Tibial artery (tissue), 4 donors: ENCODE measurements around the gene GRPEL2.
A peak's percentile ranks its signal among the peaks of the same experiment; 100 is the strongest.

Experiments
- DNase-seq, 2 donors: peaks; one replicate each; pipeline ENCODE4 v3.0.0-alpha.2; 2019
- H3K27ac ChIP-seq, 2 donors: fragments of 200-600 bp; sonication (generic) in 1 of 2; 1 replicate in 1 of 2; 2 replicates in 1 of 2; pipeline ENCODE4 v1.5.1; 2018 to 2019; ENCODE audit warnings: mild to moderate bottlenecking in 1 of 2
- H3K27me3 ChIP-seq, 2 donors: fragments of 200-600 bp; sonication (generic) in 1 of 2; one replicate each; pipeline versions ENCODE4 v1.5.1 to v1.6.0; 2016 to 2019
- H3K36me3 ChIP-seq, 3 donors: fragments of 200-600 bp; sonication (generic) in 2 of 3; one replicate each; pipeline ENCODE4 v1.5.1; 2016 to 2019; ENCODE audit warnings: mild to moderate bottlenecking in 2 of 3
- H3K4me1 ChIP-seq, 4 donors: fragments of 200-600 bp; sonication (generic) in 2 of 4; 1 replicate in 3 of 4; 2 replicates in 1 of 4; pipeline ENCODE4 v1.5.1; 2016 to 2019
- H3K4me3 ChIP-seq, 2 donors: fragments of 200-600 bp; sonication (generic) in 1 of 2; 1 replicate in 1 of 2; 2 replicates in 1 of 2; pipeline ENCODE4 v1.5.1; 2018 to 2019; ENCODE audit warnings: mild to moderate bottlenecking in 2 of 2
- H3K9me3 ChIP-seq, 3 donors: fragments of 200-600 bp; sonication (generic) in 1 of 3; one replicate each; pipeline ENCODE4 v1.5.1; 2016 to 2019
- intact Hi-C: fragments of 100-400 bp; cut with DNase I; formaldehyde crosslinking; loops from one replicate; pipeline ENCODE4 v1.15.0; 2023; ENCODE audit warnings: low total_unique reads
- TF ChIP-seq, protein P1 (sequence below), 2 experiments: fragments of 200-600 bp in 1 of 2; fragments of 450-650 bp in 1 of 2; IDR thresholded peaks; one replicate each; pipeline ENCODE4 v1.5.1; 2017 to 2019; ENCODE audit warnings: antibody characterized with exemption in 2 of 2, mild to moderate bottlenecking in 1 of 2, moderate library complexity in 1 of 2

The GRPEL2 gene

DNA sequence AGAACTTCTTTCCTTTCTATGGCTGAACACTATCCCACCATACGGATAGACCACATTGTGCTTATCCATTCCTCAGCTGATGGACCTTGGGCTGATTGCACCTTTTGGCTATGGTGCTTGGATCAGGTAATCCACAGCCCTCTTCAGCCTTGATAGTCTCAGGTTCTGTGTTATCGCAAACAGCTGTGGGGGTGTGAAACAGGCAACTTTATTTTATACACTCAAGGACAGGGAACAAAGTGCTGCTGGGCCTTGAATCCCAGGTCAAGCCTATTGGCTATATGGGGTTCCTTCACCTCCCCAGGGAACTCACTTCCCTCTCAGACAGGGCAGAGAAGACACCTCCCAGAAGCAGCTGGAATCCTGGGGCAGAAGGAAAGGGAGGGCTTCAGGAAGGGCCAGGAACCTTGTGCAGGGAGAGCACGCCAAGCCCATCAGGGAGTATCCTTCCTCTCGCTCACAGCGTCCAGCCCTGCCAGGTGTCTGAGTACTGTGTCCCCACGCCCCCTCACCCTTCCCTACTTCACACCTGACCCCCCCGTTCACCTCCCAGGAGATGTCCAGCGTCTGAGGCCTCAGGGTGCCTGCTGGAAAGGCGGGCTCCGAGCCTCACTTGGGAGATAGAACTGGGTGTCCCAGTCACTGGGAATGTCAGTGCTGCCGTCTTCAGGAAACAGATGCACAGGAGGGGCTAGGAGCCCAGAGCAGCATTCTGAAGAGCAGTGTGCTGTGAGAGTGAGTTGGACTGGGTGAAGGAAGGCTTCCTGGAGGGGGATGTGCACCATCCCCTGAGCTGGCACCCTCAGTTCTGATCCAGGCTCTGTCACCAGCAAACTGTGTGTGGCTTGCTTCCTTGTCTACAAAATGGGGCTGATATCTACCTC is 40.9 kb upstream of the GRPEL2 start:
- TF ChIP-seq, protein P1, sequence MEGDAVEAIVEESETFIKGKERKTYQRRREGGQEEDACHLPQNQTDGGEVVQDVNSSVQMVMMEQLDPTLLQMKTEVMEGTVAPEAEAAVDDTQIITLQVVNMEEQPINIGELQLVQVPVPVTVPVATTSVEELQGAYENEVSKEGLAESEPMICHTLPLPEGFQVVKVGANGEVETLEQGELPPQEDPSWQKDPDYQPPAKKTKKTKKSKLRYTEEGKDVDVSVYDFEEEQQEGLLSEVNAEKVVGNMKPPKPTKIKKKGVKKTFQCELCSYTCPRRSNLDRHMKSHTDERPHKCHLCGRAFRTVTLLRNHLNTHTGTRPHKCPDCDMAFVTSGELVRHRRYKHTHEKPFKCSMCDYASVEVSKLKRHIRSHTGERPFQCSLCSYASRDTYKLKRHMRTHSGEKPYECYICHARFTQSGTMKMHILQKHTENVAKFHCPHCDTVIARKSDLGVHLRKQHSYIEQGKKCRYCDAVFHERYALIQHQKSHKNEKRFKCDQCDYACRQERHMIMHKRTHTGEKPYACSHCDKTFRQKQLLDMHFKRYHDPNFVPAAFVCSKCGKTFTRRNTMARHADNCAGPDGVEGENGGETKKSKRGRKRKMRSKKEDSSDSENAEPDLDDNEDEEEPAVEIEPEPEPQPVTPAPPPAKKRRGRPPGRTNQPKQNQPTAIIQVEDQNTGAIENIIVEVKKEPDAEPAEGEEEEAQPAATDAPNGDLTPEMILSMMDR (IDR thresholded peaks at IDR 0.05) = no peak
- Histone ChIP-seq H3K4me3 (no peak overlapping the region), H3K4me1 (no peaks in the 10 kb centered on the region), H3K27ac (no peak overlapping the region), H3K27me3 (no peaks in the 10 kb centered on the region), H3K9me3 (no peaks in the 10 kb centered on the region), H3K36me3 (peaks cover 0 to 6% (median 0%) of the 10 kb centered on the region in 3 donors)
- intact Hi-C loops = no loop called here
- DNase-seq = no peak

DNA sequence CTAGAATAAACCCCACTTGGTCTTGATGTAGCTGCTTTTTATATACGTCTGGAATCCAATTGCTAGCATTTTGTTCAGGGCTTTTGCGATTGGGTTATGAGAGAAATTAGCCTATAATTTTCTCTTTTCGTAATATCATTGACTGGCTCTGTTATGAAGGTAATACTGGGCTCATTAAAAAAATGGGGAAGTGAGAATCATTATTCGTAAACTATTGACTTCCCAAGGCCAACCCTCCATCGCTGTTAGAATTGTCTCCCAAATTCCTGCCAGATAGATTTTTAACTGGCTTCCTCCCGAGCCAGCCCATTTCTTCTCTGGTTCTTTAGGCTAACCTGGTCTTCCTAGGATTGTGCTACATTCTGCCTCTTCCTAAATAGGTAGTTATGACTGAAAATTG is 35.9 kb upstream of the GRPEL2 start:
- no peak overlapping the region for H3K4me3 ChIP-seq
- H3K27me3 ChIP-seq = no peaks in the 10 kb centered on the region
- H3K4me1 ChIP-seq = no peaks in the 10 kb centered on the region
- DNase-seq = no peak
- H3K9me3 ChIP-seq = no peaks in the 10 kb centered on the region
- H3K27ac ChIP-seq = no peak overlapping the region
- H3K36me3 ChIP-seq = no peaks in the 10 kb centered on the region
- intact Hi-C loops = no loop called here
- TF ChIP-seq, protein P1 (IDR thresholded peaks at IDR 0.05) = no peak

DNA sequence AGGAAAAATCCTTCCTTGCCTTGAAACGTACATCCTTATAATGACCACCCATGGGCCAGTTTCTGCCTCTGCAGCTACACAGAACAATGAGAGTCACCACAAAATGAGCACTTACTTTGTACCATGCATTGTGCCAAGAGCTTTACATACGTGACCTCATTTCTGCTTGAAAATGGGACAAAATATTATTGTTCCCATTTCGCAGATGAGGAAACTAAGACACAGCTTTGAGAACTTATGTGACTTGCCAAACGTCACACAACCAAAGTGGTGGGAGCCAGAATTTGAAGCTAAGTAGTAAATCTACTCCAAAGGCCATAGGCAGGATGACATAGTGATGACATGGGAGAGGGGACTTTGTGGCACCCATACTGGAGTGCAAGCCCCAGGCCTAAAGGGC is 34.8 kb upstream of the GRPEL2 start:
- H3K27me3 ChIP-seq = no peaks in the 10 kb centered on the region
- H3K4me1 ChIP-seq = no peaks in the 10 kb centered on the region
- H3K9me3 ChIP-seq = no peaks in the 10 kb centered on the region
- no peak overlapping the region for H3K27ac ChIP-seq
- H3K4me3 ChIP-seq = no peak overlapping the region
- H3K36me3 ChIP-seq = no peaks in the 10 kb centered on the region
- no peak for DNase-seq
- TF ChIP-seq, protein P1 (IDR thresholded peaks at IDR 0.05) = no peak
- intact Hi-C loops = no loop called here

DNA sequence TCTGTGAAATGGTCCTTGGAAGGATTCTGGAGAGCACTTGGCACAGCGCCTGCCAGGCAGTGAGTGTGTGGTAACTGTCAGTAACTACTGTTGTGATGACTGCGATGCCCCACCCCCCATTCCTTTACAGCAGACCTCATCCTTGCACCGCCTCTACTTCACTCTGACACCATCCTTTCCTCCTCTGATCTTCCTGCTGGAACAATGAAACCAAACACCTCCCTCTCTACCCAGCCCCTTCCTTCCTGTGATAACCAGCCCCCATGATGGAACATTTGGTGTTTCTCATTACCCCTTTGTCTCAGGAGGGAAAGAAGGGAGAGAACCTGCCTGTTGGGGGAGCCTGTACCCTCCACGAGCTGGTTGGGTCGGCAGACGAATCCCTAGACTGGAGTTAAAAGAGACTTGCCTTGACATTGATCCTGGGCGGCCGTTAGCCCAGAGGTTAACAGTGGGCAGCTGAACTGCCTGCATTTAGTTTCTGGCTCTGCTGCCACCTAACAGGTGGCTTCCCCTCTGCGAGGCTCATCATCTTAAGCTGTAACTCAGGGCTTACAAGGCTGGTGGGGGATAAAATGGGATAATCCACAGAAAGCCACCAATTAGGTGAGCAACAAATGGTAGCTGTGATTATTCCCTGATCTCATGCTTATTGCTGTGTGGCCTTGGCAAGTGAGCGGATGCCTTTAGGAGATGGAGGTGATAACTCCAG is 34.2 kb upstream of the GRPEL2 start:
- Histone ChIP-seq H3K4me1 (no peaks in the 10 kb centered on the region), H3K27ac (no peak overlapping the region), H3K9me3 (no peaks in the 10 kb centered on the region), H3K36me3 (no peaks in the 10 kb centered on the region), H3K27me3 (no peaks in the 10 kb centered on the region), H3K4me3 (no peak overlapping the region)
- TF ChIP-seq, protein P1 (IDR thresholded peaks at IDR 0.05) = no peak
- intact Hi-C loops = no loop called here
- peak in 1 of 2 donors; percentile 40 for DNase-seq

DNA sequence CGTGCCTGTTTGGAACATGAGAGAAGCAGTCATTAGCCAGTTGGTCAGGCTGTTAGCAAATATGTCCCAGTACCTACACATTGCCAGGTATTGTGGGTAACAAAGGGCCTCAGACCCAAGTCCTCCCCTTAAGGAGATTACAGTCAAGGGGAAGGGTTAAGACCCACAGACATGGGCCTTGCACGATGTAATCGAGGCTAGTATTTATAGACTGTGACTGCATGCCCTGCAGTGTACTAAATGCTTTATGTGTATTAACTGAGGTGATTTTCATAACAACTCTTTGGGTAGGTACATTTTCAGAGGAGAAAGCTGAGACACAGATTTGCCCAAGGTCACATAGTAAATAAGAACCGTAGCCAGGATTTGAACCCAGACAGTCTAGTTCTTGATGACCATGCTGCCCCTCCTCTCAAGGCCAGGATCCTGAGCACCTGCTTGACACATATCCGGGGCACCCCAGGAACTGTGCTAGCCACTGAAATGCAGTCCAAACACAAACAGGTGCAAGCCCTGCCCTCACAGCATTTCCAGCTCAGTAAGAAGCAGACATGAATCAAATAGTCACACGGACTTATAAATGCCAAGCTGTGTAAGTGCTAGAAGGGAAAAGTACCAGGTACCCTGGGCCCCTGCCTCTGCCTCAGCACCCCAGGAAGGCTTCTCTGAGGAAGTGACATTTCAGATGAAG is 32.0 kb upstream of the GRPEL2 start:
- no peaks in the 10 kb centered on the region for H3K36me3 ChIP-seq
- H3K4me3 ChIP-seq = no peak overlapping the region
- H3K9me3 ChIP-seq = no peaks in the 10 kb centered on the region
- intact Hi-C loops = no loop called here
- H3K27me3 ChIP-seq = no peaks in the 10 kb centered on the region
- TF ChIP-seq, protein P1 (IDR thresholded peaks at IDR 0.05) = no peak
- DNase-seq = no peak
- no peaks in the 10 kb centered on the region for H3K4me1 ChIP-seq
- H3K27ac ChIP-seq = no peak overlapping the region
